Measurements from ENCODE around the gene GH2. TPM values are rescaled to one million over a fixed set of nuclear protein-coding genes. Genes with fewer than 3 reads are reported as not detected.

The GH2 gene
- polyA plus RNA-seq, 1 donor from 2014 or later = not detected

DNA sequence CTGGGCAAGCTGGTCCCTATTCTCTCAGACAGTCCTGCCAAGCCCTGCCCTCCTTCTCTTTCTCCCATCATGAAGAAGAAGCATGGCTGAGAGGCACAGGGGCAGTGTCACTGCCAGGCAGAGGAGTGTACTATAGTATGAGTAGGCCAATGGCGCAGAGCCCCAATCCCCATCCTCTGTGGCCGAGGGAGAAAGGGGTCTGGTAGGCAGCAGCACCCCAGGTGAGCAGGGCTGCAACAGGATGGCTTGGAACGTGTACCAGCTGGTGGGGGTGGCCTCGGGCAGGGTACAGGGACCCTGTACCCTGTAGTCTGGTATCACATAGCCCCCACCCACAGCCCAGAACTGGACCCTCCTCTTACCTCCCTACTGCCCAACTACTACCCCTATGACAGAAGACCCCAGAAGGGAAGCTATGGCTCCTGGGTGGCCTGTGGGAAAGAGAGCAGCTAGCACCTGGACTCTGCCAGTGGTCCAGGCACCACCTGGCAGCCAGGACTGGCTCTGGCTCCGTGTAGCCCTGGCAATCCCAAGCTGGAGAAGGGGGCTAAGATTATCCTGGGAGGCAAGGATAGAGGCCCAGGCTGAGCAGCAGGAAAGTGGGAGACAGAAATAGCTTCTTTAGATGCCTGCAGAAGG is 43.7 kb downstream of the GH2 start:
- Histone ChIP-seq H3K27me3 (ENCODE audit: insufficient read depth, low read depth, low read length) (no peaks in the 10 kb centered on the region), H3K36me3 (ENCODE audit: insufficient read depth, low read length) (no peaks in the 10 kb centered on the region), H2AFZ (ENCODE audit: low read depth, low read length) (no peak overlapping the region), H3K79me2 (replicated peaks; ENCODE audit: insufficient read depth, low read length) (peaks cover 15% of the 10 kb centered on the region), H3K4me3 (ENCODE audit: low read length) (no peak overlapping the region), H3F3A (ENCODE audit: insufficient read depth, low read length, poor library complexity, severe bottlenecking) (no peaks in the 10 kb centered on the region), H4K20me1 (ENCODE audit: insufficient read depth) (no peaks in the 10 kb centered on the region), H3K9me2 (ENCODE audit: insufficient read depth, low read length) (no peaks in the 10 kb centered on the region), H3K27ac (ENCODE audit: low read length) (no peak overlapping the region), H3K4me2 (ENCODE audit: low read length) (no peak overlapping the region), H3K9ac (ENCODE audit: low read length) (no peak overlapping the region), H3K9me3 (ENCODE audit: low read length) (no peaks in the 10 kb centered on the region)
- TF ChIP-seq POLR2AphosphoS5 (IDR thresholded peaks at IDR 0.05) = no peak
- TF ChIP-seq RAD21 (conservative IDR thresholded peaks at IDR 0.05) = no peak
- TF ChIP-seq EZH2 (IDR thresholded peaks at IDR 0.05; ENCODE audit: borderline replicate concordance, insufficient read depth, low read length, poor library complexity, severe bottlenecking) = no peak
- TF ChIP-seq EP300 (conservative IDR thresholded peaks at IDR 0.05; ENCODE audit: poor library complexity, severe bottlenecking) = no peak
- TF ChIP-seq TAF1 (IDR thresholded peaks at IDR 0.05; ENCODE audit: low read depth) = no peak
- no peak for TF ChIP-seq MXI1 (conservative IDR thresholded peaks at IDR 0.05; ENCODE audit: poor library complexity, severe bottlenecking)

DNA sequence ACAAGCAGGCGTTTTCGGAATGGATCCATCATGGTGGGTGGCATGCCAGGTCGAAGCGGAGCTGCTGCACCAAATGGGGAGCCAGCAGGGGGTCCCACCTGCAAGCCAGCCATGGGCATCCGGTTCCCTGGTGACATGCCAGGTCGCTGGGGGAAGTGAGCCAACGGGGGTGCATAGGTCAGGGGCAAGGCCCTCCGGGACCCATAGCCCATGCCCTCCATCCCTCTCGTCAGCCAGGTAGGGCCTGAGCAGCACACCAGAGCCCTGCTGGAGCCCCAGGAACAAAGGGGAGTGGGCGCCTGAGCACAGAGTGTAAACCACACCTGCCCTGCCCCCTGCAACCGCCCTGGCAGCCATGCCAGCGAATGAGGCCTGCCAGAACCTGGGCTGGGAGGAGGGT is 44.3 kb downstream of the GH2 start:
- H3K4me2 ChIP-seq (ENCODE audit: low read length) = no peak overlapping the region
- H3F3A ChIP-seq (ENCODE audit: insufficient read depth, low read length, poor library complexity, severe bottlenecking) = no peaks in the 10 kb centered on the region
- H3K9me3 ChIP-seq (ENCODE audit: low read length) = no peaks in the 10 kb centered on the region
- no peaks in the 10 kb centered on the region for H4K20me1 ChIP-seq (ENCODE audit: insufficient read depth)
- H3K9ac ChIP-seq (ENCODE audit: low read length) = no peak overlapping the region
- no peak overlapping the region for H2AFZ ChIP-seq (ENCODE audit: low read depth, low read length)
- no peaks in the 10 kb centered on the region for H3K36me3 ChIP-seq (ENCODE audit: insufficient read depth, low read length)
- H3K79me2 ChIP-seq (replicated peaks; ENCODE audit: insufficient read depth, low read length) = peaks cover 15% of the 10 kb centered on the region
- no peak overlapping the region for H3K4me3 ChIP-seq (ENCODE audit: low read length)
- TF ChIP-seq TAF1 (IDR thresholded peaks at IDR 0.05; ENCODE audit: low read depth) = no peak
- no peak for TF ChIP-seq SMC3 (conservative IDR thresholded peaks at IDR 0.05; ENCODE audit: poor library complexity)
- TF ChIP-seq, protein P1, sequence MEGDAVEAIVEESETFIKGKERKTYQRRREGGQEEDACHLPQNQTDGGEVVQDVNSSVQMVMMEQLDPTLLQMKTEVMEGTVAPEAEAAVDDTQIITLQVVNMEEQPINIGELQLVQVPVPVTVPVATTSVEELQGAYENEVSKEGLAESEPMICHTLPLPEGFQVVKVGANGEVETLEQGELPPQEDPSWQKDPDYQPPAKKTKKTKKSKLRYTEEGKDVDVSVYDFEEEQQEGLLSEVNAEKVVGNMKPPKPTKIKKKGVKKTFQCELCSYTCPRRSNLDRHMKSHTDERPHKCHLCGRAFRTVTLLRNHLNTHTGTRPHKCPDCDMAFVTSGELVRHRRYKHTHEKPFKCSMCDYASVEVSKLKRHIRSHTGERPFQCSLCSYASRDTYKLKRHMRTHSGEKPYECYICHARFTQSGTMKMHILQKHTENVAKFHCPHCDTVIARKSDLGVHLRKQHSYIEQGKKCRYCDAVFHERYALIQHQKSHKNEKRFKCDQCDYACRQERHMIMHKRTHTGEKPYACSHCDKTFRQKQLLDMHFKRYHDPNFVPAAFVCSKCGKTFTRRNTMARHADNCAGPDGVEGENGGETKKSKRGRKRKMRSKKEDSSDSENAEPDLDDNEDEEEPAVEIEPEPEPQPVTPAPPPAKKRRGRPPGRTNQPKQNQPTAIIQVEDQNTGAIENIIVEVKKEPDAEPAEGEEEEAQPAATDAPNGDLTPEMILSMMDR (IDR thresholded peaks at IDR 0.05; ENCODE audit: poor library complexity, severe bottlenecking) = no peak
- no peak for TF ChIP-seq EP300 (conservative IDR thresholded peaks at IDR 0.05; ENCODE audit: poor library complexity, severe bottlenecking)
- no peak for TF ChIP-seq RAD21 (conservative IDR thresholded peaks at IDR 0.05)
- no peak for TF ChIP-seq MXI1 (conservative IDR thresholded peaks at IDR 0.05; ENCODE audit: poor library complexity, severe bottlenecking)
- TF ChIP-seq EZH2 (IDR thresholded peaks at IDR 0.05; ENCODE audit: borderline replicate concordance, insufficient read depth, low read length, poor library complexity, severe bottlenecking) = no peak
- no peak for TF ChIP-seq POLR2AphosphoS5 (IDR thresholded peaks at IDR 0.05)
- no peaks in the 10 kb centered on the region for H3K9me2 ChIP-seq (ENCODE audit: insufficient read depth, low read length)
- no peak overlapping the region for H3K27ac ChIP-seq (ENCODE audit: low read length)
- no peaks in the 10 kb centered on the region for H3K27me3 ChIP-seq (ENCODE audit: insufficient read depth, low read depth, low read length)

GRCh38 chr17:63836811-63837210 is 44.9 kb downstream of the GH2 start:
- Histone ChIP-seq H3K36me3 (ENCODE audit: insufficient read depth, low read length) (no peaks in the 10 kb centered on the region), H4K20me1 (ENCODE audit: insufficient read depth) (no peaks in the 10 kb centered on the region), H3K9me3 (ENCODE audit: low read length) (no peaks in the 10 kb centered on the region), H3K4me3 (ENCODE audit: low read length) (no peak overlapping the region), H3K9ac (ENCODE audit: low read length) (no peak overlapping the region), H3K9me2 (ENCODE audit: insufficient read depth, low read length) (no peaks in the 10 kb centered on the region), H3K4me2 (ENCODE audit: low read length) (no peak overlapping the region), H3F3A (ENCODE audit: insufficient read depth, low read length, poor library complexity, severe bottlenecking) (no peaks in the 10 kb centered on the region), H2AFZ (ENCODE audit: low read depth, low read length) (no peak overlapping the region), H3K27me3 (ENCODE audit: insufficient read depth, low read depth, low read length) (no peaks in the 10 kb centered on the region), H3K79me2 (replicated peaks; ENCODE audit: insufficient read depth, low read length) (peaks cover 15% of the 10 kb centered on the region), H3K27ac (ENCODE audit: low read length) (no peak overlapping the region)
- TF ChIP-seq, protein P1 (IDR thresholded peaks at IDR 0.05; ENCODE audit: poor library complexity, severe bottlenecking) = no peak
- TF ChIP-seq POLR2AphosphoS5 (IDR thresholded peaks at IDR 0.05) = no peak
- TF ChIP-seq SMC3 (conservative IDR thresholded peaks at IDR 0.05; ENCODE audit: poor library complexity) = no peak

All from neural cell (in vitro differentiated cells).